Transverse colon (tissue), 4 donors: Measurements from ENCODE around the gene NUP43.
"Not testable (repeated sequence)": the region's sequence is repeated elsewhere in the genome, so short reads cannot be mapped to it uniquely, and the experiment has no call there.

Experiments
- POLR2AphosphoS5 ChIP-seq, 3 donors: sonication (generic); formaldehyde crosslinking; IDR thresholded peaks; one replicate each; pipeline ENCODE4 v1.6.1; 2016; ENCODE audit warnings: antibody characterized with exemption in 3 of 3
- TF ChIP-seq, protein P1 (sequence below), 5 experiments: fragments of 200-600 bp in 3 of 5; fragments of 450-650 bp in 2 of 5; sonication (generic) in 3 of 5; IDR thresholded peaks; 1 replicate in 2 of 5; 2 replicates in 3 of 5; pipeline ENCODE4 v1.5.1; 2016 to 2017; ENCODE audit warnings: antibody characterized with exemption in 5 of 5, inconsistent platforms in 3 of 5, mild to moderate bottlenecking in 2 of 5, moderate library complexity in 1 of 5

DNA sequence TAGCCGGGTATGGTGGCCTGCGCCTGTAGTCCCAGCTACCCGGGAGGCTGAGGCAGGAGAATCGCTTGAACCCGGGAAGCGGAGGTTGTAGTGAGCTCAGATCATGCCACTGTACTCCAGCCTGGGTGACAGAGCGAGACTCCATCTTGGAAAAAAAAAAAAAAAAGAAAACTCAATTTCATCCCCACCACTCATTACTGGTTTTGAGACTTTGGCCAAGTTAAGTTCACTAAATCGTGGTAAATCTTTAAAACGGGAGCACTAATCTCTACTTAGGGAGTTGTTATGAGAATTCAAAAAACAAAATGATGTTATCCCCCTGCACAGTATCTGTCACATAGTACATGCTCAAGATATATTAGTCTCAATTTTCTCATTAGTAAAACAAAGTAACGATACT lies 1.1 kb downstream of the NUP43 start:
- not testable (repeated sequence) for TF ChIP-seq POLR2AphosphoS5 (IDR thresholded peaks at IDR 0.05)
- TF ChIP-seq, protein P1, sequence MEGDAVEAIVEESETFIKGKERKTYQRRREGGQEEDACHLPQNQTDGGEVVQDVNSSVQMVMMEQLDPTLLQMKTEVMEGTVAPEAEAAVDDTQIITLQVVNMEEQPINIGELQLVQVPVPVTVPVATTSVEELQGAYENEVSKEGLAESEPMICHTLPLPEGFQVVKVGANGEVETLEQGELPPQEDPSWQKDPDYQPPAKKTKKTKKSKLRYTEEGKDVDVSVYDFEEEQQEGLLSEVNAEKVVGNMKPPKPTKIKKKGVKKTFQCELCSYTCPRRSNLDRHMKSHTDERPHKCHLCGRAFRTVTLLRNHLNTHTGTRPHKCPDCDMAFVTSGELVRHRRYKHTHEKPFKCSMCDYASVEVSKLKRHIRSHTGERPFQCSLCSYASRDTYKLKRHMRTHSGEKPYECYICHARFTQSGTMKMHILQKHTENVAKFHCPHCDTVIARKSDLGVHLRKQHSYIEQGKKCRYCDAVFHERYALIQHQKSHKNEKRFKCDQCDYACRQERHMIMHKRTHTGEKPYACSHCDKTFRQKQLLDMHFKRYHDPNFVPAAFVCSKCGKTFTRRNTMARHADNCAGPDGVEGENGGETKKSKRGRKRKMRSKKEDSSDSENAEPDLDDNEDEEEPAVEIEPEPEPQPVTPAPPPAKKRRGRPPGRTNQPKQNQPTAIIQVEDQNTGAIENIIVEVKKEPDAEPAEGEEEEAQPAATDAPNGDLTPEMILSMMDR (IDR thresholded peaks at IDR 0.05), result not testable (repeated sequence)
